Activated CD4-positive, alpha-beta T cell treated with anti-CD3 and anti-CD28 coated beads, Interleukin-2, amount 50 U/mL, for 1 hour (primary cell): ENCODE results near the gene ABCE1.

Experiments
- DNase-seq: peaks from one replicate; pipeline ENCODE4 v3.0.0-alpha.2; 2020

The ABCE1 gene

GRCh38 chr4:145177906-145178538 is 79.9 kb downstream of the ABCE1 start:
- DNase-seq = no peak

GRCh38 chr4:145178740-145179280 is 80.7 kb downstream of the ABCE1 start:
- DNase-seq = no peak
